Left ventricle myocardium superior (tissue), 1 donor: Measurements from ENCODE around the gene RASA4B. TPM values are rescaled to one million over a fixed set of nuclear protein-coding genes. Genes with fewer than 3 reads are reported as not detected.
A peak's percentile ranks its signal among the peaks of the same experiment; 100 is the strongest.

Source experiments
- ATAC-seq: fragments of 200-7000 bp; cut with Tn5 transposase; one replicate; pipeline ENCODE4 v1.9.1; 2020; ENCODE audit warnings: mild to moderate bottlenecking, moderate library complexity
- DNase-seq: peaks from one replicate; pipeline ENCODE4 v3.0.0-alpha.2; 2020
- intact Hi-C: fragments of 100-400 bp; cut with micrococcal nuclease; formaldehyde crosslinking; loops from one replicate; pipeline ENCODE4 v1.11.0; 2022
- microRNA-seq: library from miRNA; unstranded; fragments of <30 nt; microRNA quantifications from one replicate; pipeline ENCODE4 v1.2.0, GENCODE V29; 2020; ENCODE audit warnings: borderline number of aligned reads
- total RNA-seq: library from RNA; stranded (reverse); fragmentation: NEBNext Ultra II Directional; extraction: Animal tissue kit (Norgen Biotek cat#: 25700); gene quantifications from one replicate; pipeline ENCODE4 v1.2.1, GENCODE V29; 2021
- donor health status: DM: no; HTN: yes; CAD: no; lungs with severe emphysema.

RASA4B gene
- total RNA-seq, 1 donor from 2014 or later: 7.5 TPM

GRCh38 chr7:102436118-102436517 lies 81.5 kb downstream of the RASA4B start:
- DNase-seq (no peak), ATAC-seq (no peak)
- intact Hi-C loops: no loop called here

GRCh38 chr7:102434039-102434486 lies 83.5 kb downstream of the RASA4B start:
- DNase-seq: no peak
- no peak for ATAC-seq
- intact Hi-C loops: no loop called here

- DNase-seq: peak; percentile 90
- intact Hi-C loops: no loop called here
Measured at GRCh38 chr7:102433219-102434038, 84.1 kb downstream of the RASA4B start, which contains the start of gene ORAI2. TSS of gene ORAI2 (plus strand) at chr7:102433575. CDS start at chr7:102438957, 5,382 bp downstream.

More at GRCh38 chr7:102433219-102434038, 84.1 kb downstream of the RASA4B start, which contains the start of gene ORAI2:
- peak; percentile 87 for ATAC-seq

Small RNA genes within 50 kb of the gene (microRNA-seq; reads per million reads assigned to microRNA genes)
- gene MIR4467 (not detected), gene MIR5090 (not detected)

Other genes with a start within 250 kb of the RASA4B start
- gene SH2B2, start 230.9 kb downstream of the RASA4B start, total RNA-seq: 0.99 TPM
- not detected for gene SPDYE6, start 161.3 kb downstream of the RASA4B start, total RNA-seq
- gene PRKRIP1, start 121.4 kb downstream of the RASA4B start, total RNA-seq: 11.8 TPM
- 3.1 TPM for gene ORAI2, start 84.2 kb downstream of the RASA4B start, total RNA-seq
- 4.5 TPM for gene ALKBH4, start 52.9 kb downstream of the RASA4B start, total RNA-seq
- gene LRWD1, start 52.8 kb downstream of the RASA4B start, total RNA-seq: 10.4 TPM
- gene POLR2J, start 38.9 kb downstream of the RASA4B start, total RNA-seq: 49.6 TPM
- 2.9 TPM for gene UPK3BL2, start 25.9 kb upstream of the RASA4B start, total RNA-seq
- gene SPDYE2, start 33.4 kb upstream of the RASA4B start, total RNA-seq: not detected
- 11.1 TPM for gene POLR2J3, start 54.8 kb upstream of the RASA4B start, total RNA-seq
- 20.2 TPM for gene RASA4, start 99.0 kb upstream of the RASA4B start, total RNA-seq
- 13.0 TPM for gene UPK3BL1, start 125.0 kb upstream of the RASA4B start, total RNA-seq
- not detected for gene SPDYE2B, start 132.5 kb upstream of the RASA4B start, total RNA-seq
- gene POLR2J2, start 153.9 kb upstream of the RASA4B start, total RNA-seq: 3.4 TPM
- gene FAM185A, start 231.2 kb upstream of the RASA4B start, total RNA-seq: 9.3 TPM